Measurements from ENCODE around the gene RAB28.

RAB28 gene

GRCh38 chr4:13504374-13504773 is 20.2 kb upstream of the RAB28 start:
- DNase-seq: no peak

GRCh38 chr4:13498469-13498868 is 14.3 kb upstream of the RAB28 start:
- DNase-seq: no peak

GRCh38 chr4:13496605-13497004 is 12.5 kb upstream of the RAB28 start:
- DNase-seq: no peak

GRCh38 chr4:13495753-13496152 is 11.6 kb upstream of the RAB28 start:
- DNase-seq: no peak

GRCh38 chr4:13493793-13494192 is 9.7 kb upstream of the RAB28 start:
- DNase-seq: no peak

GRCh38 chr4:13492747-13493146 is 8.6 kb upstream of the RAB28 start:
- no peak for DNase-seq

GRCh38 chr4:13484749-13485221 is 645 bp upstream of the RAB28 start:
- DNase-seq: no peak

- DNase-seq: no peak
These were observed 395 bp downstream of the RAB28 start for GRCh38 chr4:13483768-13484121.

- no peak for DNase-seq
These were observed 888 bp downstream of the RAB28 start for GRCh38 chr4:13483136-13483767.

GRCh38 chr4:13481569-13481968 is 2.6 kb downstream of the RAB28 start:
- no peak for DNase-seq

GRCh38 chr4:13478707-13479106 is 5.4 kb downstream of the RAB28 start:
- DNase-seq: no peak

GRCh38 chr4:13478131-13478530 is 6.0 kb downstream of the RAB28 start:
- DNase-seq: no peak

- no peak for DNase-seq
These were observed 7.2 kb downstream of the RAB28 start for GRCh38 chr4:13476915-13477314.

- DNase-seq: no peak
These were observed 8.0 kb downstream of the RAB28 start for GRCh38 chr4:13476152-13476551.

- no peak for DNase-seq
These were observed 12.7 kb downstream of the RAB28 start for GRCh38 chr4:13471400-13471799.

- no peak for DNase-seq
These were observed 13.8 kb downstream of the RAB28 start for GRCh38 chr4:13470379-13470778.

GRCh38 chr4:13464973-13465372 is 19.2 kb downstream of the RAB28 start:
- DNase-seq: no peak

GRCh38 chr4:13464543-13464942 is 19.6 kb downstream of the RAB28 start:
- DNase-seq: no peak

- no peak for DNase-seq
These were observed 22.8 kb downstream of the RAB28 start for GRCh38 chr4:13461191-13461905.

- no peak for DNase-seq
These were observed 28.7 kb downstream of the RAB28 start for GRCh38 chr4:13455411-13455810.

GRCh38 chr4:13454786-13455185 is 29.4 kb downstream of the RAB28 start:
- DNase-seq: no peak

- no peak for DNase-seq
These were observed 31.1 kb downstream of the RAB28 start for GRCh38 chr4:13452927-13453579.

GRCh38 chr4:13449590-13449989 is 34.5 kb downstream of the RAB28 start:
- DNase-seq: no peak
